ENCODE data around the gene AGTR1.
"Not testable (repeated sequence)": the region's sequence is repeated elsewhere in the genome, so short reads cannot be mapped to it uniquely, and the experiment has no call there.

The AGTR1 gene

DNA sequence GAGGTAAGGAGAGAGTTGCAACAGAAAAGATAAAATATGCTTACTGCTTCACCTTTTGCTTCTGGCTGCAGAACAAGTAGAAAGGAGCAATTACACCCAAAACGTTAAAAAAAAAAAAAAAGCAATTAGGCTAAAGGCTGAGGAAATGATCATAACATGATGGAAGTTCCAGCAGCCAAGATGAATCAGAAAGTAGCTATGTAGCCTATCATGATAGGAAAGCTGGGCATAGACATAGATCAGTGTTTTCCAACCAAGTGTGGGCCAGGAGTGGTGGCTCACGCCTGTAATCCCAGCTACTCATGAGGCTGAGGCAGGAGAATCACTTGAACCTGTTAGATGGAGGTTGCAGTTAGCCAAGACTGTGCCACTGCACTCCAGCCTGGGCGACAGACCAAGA lies 52.6 kb downstream of the AGTR1 start:
- Histone ChIP-seq H3K27ac (ENCODE audit: low read depth, low read length) (no peak overlapping the region), H3K4me1 (ENCODE audit: control insufficient read depth, insufficient read depth, low read length) (no peaks in the 10 kb centered on the region), H3K27me3 (ENCODE audit: control insufficient read depth, insufficient read depth, low read length) (no peaks in the 10 kb centered on the region), H3K9ac (ENCODE audit: low read length) (no peak overlapping the region), H3K36me3 (ENCODE audit: control insufficient read depth, insufficient read depth, low read length) (no peaks in the 10 kb centered on the region), H3K4me3 (ENCODE audit: low read length) (no peak overlapping the region)

DNA sequence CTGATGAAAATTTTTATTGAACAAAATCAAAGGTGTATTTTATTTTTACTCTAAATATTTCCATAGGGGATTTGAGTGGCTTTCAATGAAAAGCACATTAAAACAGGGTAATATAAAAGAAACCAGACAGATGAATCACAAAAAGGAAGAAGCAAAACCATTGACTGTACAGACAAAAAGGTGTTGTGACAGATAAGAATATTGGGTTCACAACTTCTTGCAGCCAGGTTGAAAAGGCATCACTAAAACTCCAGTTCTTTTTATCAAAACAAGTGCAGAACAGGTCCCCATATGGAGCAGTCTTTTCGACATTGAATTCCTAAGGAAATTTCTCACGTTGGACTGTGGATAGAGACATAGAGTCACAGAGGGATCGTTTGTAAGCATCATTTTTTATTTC lies 53.8 kb downstream of the AGTR1 start:
- H3K4me3 ChIP-seq (ENCODE audit: low read length) = no peak overlapping the region
- no peaks in the 10 kb centered on the region for H3K4me1 ChIP-seq (ENCODE audit: control insufficient read depth, insufficient read depth, low read length)
- H3K36me3 ChIP-seq (ENCODE audit: control insufficient read depth, insufficient read depth, low read length) = no peaks in the 10 kb centered on the region
- H3K27me3 ChIP-seq (ENCODE audit: control insufficient read depth, insufficient read depth, low read length) = no peaks in the 10 kb centered on the region
- no peak overlapping the region for H3K9ac ChIP-seq (ENCODE audit: low read length)
- H3K27ac ChIP-seq (ENCODE audit: low read depth, low read length) = no peak overlapping the region

DNA sequence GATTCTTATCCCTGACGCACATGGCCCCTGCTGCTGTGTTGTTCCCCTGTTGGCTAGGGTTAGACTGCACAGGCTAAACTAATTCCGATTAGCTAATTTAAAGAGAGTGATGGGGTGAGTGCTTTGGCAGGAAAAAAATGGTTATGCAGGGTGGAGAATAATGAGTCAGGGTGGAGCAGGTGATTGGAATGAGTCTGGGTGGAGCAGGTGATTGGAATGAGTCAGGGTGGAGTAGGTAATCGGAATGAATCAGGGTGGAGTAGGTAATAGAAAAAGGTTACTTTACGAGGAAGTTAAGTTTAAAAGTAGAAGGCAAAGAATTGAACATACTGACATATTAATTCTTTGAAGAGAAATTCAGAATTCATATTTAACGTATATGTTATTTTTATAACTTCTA lies 55.7 kb downstream of the AGTR1 start:
- H3K36me3 ChIP-seq (ENCODE audit: control insufficient read depth, insufficient read depth, low read length); H3K9ac ChIP-seq (ENCODE audit: low read length); H3K27me3 ChIP-seq (ENCODE audit: control insufficient read depth, insufficient read depth, low read length); H3K4me3 ChIP-seq (ENCODE audit: low read length); H3K4me1 ChIP-seq (ENCODE audit: control insufficient read depth, insufficient read depth, low read length); H3K27ac ChIP-seq (ENCODE audit: low read depth, low read length): not testable (repeated sequence)

GRCh38 chr3:148755570-148755969 lies 57.9 kb downstream of the AGTR1 start:
- H3K4me3 ChIP-seq (ENCODE audit: low read length) = no peak overlapping the region
- H3K27ac ChIP-seq (ENCODE audit: low read depth, low read length) = no peak overlapping the region
- no peaks in the 10 kb centered on the region for H3K36me3 ChIP-seq (ENCODE audit: control insufficient read depth, insufficient read depth, low read length)
- H3K4me1 ChIP-seq (ENCODE audit: control insufficient read depth, insufficient read depth, low read length) = no peaks in the 10 kb centered on the region
- H3K27me3 ChIP-seq (ENCODE audit: control insufficient read depth, insufficient read depth, low read length) = no peaks in the 10 kb centered on the region
- no peak overlapping the region for H3K9ac ChIP-seq (ENCODE audit: low read length)

DNA sequence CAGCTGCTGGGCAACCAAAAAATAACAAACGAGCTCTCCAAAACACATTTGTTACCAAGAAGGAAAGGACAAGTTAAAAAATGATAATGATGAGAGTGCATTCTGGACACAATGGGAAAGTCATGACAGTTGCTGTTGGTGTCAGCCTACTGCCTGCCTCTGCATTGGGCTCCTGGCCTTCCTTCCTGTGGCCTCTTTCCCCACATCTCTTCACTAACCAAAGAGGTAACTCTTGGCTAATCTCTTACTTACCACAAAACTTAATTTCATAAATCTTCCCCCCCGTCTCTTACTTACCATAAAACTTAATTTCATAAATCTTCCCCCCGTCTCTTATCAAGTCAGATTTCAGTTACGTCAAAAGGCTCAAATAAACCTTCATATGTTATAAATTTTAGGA lies 58.6 kb downstream of the AGTR1 start:
- H3K9ac ChIP-seq (ENCODE audit: low read length) = no peak overlapping the region
- no peaks in the 10 kb centered on the region for H3K4me1 ChIP-seq (ENCODE audit: control insufficient read depth, insufficient read depth, low read length)
- no peaks in the 10 kb centered on the region for H3K27me3 ChIP-seq (ENCODE audit: control insufficient read depth, insufficient read depth, low read length)
- no peak overlapping the region for H3K4me3 ChIP-seq (ENCODE audit: low read length)
- no peak overlapping the region for H3K27ac ChIP-seq (ENCODE audit: low read depth, low read length)
- no peaks in the 10 kb centered on the region for H3K36me3 ChIP-seq (ENCODE audit: control insufficient read depth, insufficient read depth, low read length)

GRCh38 chr3:148757238-148758215 lies 59.8 kb downstream of the AGTR1 start:
- Histone ChIP-seq H3K4me3 (ENCODE audit: low read length) (no peak overlapping the region), H3K27me3 (ENCODE audit: control insufficient read depth, insufficient read depth, low read length) (no peaks in the 10 kb centered on the region), H3K36me3 (ENCODE audit: control insufficient read depth, insufficient read depth, low read length) (no peaks in the 10 kb centered on the region), H3K27ac (ENCODE audit: low read depth, low read length) (no peak overlapping the region), H3K4me1 (ENCODE audit: control insufficient read depth, insufficient read depth, low read length) (no peaks in the 10 kb centered on the region), H3K9ac (ENCODE audit: low read length) (no peak overlapping the region)

DNA sequence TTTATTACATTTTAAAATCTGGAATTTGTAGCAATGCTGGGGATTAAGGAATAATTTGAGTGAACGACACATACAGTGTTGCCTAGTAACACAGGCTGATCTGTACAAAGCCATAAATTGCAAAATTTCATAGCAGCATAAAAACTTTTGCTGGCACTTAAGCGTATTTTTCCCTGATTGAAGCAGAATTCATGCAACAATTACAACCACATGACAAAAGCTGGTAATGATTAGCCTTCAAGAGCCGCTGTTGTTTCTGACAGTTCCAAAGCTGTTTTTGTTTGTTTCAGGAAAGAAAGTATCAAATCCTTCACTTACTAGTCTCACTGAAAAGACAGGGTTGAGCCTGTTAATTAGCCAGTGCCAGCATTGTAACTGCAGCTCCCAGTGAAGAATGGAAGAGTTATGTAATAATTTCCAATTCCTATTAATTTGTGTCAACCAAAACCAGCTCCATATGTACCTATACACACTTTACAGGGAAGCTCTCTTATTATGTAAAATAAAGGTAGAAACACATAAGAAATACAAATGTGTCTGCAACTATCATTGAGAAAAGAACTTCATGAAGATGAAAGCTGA lies 60.7 kb downstream of the AGTR1 start:
- H3K27ac ChIP-seq (ENCODE audit: low read depth, low read length) = no peak overlapping the region
- no peaks in the 10 kb centered on the region for H3K4me1 ChIP-seq (ENCODE audit: control insufficient read depth, insufficient read depth, low read length)
- no peak overlapping the region for H3K9ac ChIP-seq (ENCODE audit: low read length)
- H3K4me3 ChIP-seq (ENCODE audit: low read length) = no peak overlapping the region
- no peaks in the 10 kb centered on the region for H3K36me3 ChIP-seq (ENCODE audit: control insufficient read depth, insufficient read depth, low read length)
- no peaks in the 10 kb centered on the region for H3K27me3 ChIP-seq (ENCODE audit: control insufficient read depth, insufficient read depth, low read length)

DNA sequence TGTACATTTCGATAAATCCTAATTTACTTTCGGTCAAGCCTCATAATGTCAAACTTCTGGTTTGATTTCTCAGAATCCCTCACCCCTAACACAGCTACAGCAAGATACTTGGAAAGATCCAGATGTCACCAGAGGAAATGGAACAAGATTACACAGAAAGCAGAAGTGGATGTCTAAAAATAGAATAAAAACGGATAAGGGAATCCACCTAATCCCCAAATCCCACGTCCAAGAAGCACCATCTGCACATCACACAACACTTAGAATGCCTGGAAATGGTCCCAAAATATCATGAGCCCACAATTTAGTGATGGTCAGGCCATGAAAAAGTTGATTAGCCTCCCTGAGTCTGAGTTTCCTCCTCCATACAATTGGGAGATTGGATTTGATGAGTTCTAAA lies 61.7 kb downstream of the AGTR1 start:
- Histone ChIP-seq H3K27ac (ENCODE audit: low read depth, low read length) (no peak overlapping the region), H3K4me3 (ENCODE audit: low read length) (no peak overlapping the region), H3K36me3 (ENCODE audit: control insufficient read depth, insufficient read depth, low read length) (no peaks in the 10 kb centered on the region), H3K27me3 (ENCODE audit: control insufficient read depth, insufficient read depth, low read length) (no peaks in the 10 kb centered on the region), H3K4me1 (ENCODE audit: control insufficient read depth, insufficient read depth, low read length) (no peaks in the 10 kb centered on the region), H3K9ac (ENCODE audit: low read length) (no peak overlapping the region)

DNA sequence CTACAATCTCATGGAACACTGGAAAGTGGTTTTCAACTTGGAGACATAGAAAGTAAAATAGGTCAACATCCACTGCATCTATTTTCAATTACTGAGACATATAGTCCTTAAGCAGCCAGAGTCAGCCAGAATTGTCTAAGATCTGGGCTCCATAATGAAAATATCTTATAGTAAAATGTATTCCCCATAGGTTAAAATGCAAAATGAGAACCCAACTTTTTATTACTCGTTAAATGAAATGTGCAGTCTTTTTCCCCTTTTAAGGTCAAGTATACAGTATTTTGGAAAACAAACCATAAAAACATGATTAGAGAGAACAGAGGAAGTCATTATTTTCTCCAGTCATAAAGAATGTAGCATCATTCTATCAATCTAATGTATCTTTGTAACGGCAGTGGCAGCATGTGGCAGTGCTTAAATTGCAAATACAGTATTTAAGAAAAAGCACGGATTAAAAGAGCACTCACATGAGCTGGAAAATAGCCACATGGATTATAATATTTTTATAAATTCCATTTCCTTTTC lies 65.5 kb downstream of the AGTR1 start:
- Histone ChIP-seq H3K4me3 (ENCODE audit: low read length) (no peak overlapping the region), H3K27ac (ENCODE audit: low read depth, low read length) (no peak overlapping the region), H3K9ac (ENCODE audit: low read length) (no peak overlapping the region), H3K36me3 (ENCODE audit: control insufficient read depth, insufficient read depth, low read length) (no peaks in the 10 kb centered on the region), H3K4me1 (ENCODE audit: control insufficient read depth, insufficient read depth, low read length) (no peaks in the 10 kb centered on the region), H3K27me3 (ENCODE audit: control insufficient read depth, insufficient read depth, low read length) (no peaks in the 10 kb centered on the region)

DNA sequence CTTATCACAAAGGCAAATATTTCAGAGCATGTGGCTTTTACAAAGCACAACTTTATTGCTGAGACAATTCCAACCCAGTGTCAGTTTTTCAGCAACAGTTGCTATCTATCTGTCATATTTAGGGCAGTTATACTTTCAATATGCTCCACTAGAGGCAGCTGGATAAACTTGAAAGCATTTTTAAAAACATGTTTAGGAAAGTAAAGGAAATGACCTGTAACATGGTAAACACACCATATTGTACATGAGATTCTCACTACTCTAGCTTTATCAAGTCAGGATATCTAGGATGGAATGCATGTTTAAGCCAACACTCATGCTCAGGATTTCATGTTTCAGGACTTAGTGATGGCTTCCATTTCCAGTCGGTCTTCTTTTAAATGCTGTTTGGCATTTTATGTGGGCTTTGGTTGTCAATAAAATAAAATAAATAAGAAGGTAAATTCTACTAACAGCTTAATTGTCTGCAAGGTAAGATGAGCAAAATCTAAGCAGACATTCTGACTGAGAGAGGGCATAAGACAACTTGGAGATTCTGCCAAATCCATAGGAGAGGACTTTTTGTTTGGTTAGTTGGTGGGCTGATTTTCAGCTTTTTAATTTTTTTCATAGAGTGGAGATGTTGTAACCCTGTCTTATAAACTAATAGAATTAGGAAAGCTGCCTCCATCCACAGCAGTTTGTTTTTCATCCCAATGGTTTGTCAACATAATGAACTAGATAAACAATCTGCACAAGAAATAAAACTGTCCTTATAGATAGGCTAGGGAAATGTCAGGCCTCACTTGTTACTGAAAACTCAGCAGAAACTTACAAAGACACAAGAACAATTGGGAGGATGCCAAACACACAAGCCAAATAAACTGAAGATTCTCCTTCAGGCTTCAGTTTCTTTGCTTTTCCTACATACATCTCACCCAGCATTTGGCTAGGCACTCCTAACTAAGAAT lies 66.6 kb downstream of the AGTR1 start:
- H3K27me3 ChIP-seq (ENCODE audit: control insufficient read depth, insufficient read depth, low read length) = no peaks in the 10 kb centered on the region
- no peak overlapping the region for H3K4me3 ChIP-seq (ENCODE audit: low read length)
- H3K9ac ChIP-seq (ENCODE audit: low read length) = no peak overlapping the region
- no peaks in the 10 kb centered on the region for H3K4me1 ChIP-seq (ENCODE audit: control insufficient read depth, insufficient read depth, low read length)
- no peaks in the 10 kb centered on the region for H3K36me3 ChIP-seq (ENCODE audit: control insufficient read depth, insufficient read depth, low read length)
- H3K27ac ChIP-seq (ENCODE audit: low read depth, low read length) = no peak overlapping the region

GRCh38 chr3:148772361-148772760 lies 74.7 kb downstream of the AGTR1 start:
- Histone ChIP-seq H3K36me3 (ENCODE audit: control insufficient read depth, insufficient read depth, low read length) (no peaks in the 10 kb centered on the region), H3K4me1 (ENCODE audit: control insufficient read depth, insufficient read depth, low read length) (no peaks in the 10 kb centered on the region), H3K9ac (ENCODE audit: low read length) (no peak overlapping the region), H3K27me3 (ENCODE audit: control insufficient read depth, insufficient read depth, low read length) (no peaks in the 10 kb centered on the region), H3K4me3 (ENCODE audit: low read length) (no peak overlapping the region), H3K27ac (ENCODE audit: low read depth, low read length) (no peak overlapping the region)

GRCh38 chr3:148772835-148773234 lies 75.1 kb downstream of the AGTR1 start:
- Histone ChIP-seq H3K27ac (ENCODE audit: low read depth, low read length) (no peak overlapping the region), H3K36me3 (ENCODE audit: control insufficient read depth, insufficient read depth, low read length) (no peaks in the 10 kb centered on the region), H3K27me3 (ENCODE audit: control insufficient read depth, insufficient read depth, low read length) (no peaks in the 10 kb centered on the region), H3K4me1 (ENCODE audit: control insufficient read depth, insufficient read depth, low read length) (no peaks in the 10 kb centered on the region), H3K9ac (ENCODE audit: low read length) (no peak overlapping the region), H3K4me3 (ENCODE audit: low read length) (no peak overlapping the region)
